Measurements from ENCODE around the gene BIRC6.
"Not testable (repeated sequence)": the region's sequence is repeated elsewhere in the genome, so short reads cannot be mapped to it uniquely, and the experiment has no call there.

Gene BIRC6

GRCh38 chr2:32453242-32454062, 96.6 kb downstream of the BIRC6 start:
- no peak for DNase-seq

- DNase-seq, result no peak
These were observed 99.0 kb downstream of the BIRC6 start for GRCh38 chr2:32455816-32456215.

GRCh38 chr2:32456808-32457207, 100.0 kb downstream of the BIRC6 start:
- DNase-seq, result no peak

- DNase-seq, result no peak
These were observed 101.0 kb downstream of the BIRC6 start for GRCh38 chr2:32457814-32458213.

DNA sequence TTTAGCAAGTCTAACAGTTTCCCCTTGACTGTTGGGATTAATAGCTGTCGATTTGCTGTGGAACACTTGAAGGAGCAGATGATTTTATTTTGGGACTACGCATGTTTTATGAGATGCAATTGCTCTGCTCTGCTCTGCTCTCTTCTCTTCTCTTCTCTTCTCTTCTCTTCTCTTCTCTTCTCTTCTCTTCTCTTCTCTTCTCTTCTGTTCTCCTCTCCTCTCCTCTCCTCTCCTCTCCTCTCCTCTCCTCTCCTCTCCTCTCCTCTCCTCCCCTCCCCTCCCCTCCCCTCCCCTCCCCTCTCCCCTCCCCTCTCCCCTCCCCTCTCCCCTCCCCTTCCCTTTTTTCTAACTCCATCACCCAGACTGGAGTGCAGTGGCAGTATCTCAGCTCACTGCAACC, 104.0 kb downstream of the BIRC6 start:
- not testable (repeated sequence) for DNase-seq

- DNase-seq, result no peak
These were observed 106.3 kb downstream of the BIRC6 start for GRCh38 chr2:32463110-32463509.

- peak; percentile 19 for DNase-seq
These were observed 107.6 kb downstream of the BIRC6 start for GRCh38 chr2:32464431-32464830.

- DNase-seq, result no peak
These were observed 115.8 kb downstream of the BIRC6 start for GRCh38 chr2:32472605-32473004.

DNA sequence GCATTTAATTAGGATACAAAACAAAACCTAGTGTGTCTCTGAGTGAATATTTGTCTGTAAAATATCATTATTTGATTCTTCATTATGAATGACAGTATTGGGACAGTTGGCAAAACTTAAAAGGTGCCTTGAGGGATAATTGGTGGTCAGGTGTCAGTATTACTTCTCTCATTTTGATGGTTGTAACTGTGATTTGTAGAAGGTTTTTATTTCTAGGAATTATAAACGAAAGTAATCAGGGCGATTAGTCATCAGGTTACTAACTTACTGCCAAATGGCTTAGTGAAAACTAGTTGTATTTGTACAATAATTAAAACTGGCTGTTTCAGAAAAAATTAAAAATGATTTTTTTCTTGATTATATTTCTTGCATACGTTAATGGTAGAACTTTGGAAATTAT, 117.6 kb downstream of the BIRC6 start:
- no peak for DNase-seq

DNA sequence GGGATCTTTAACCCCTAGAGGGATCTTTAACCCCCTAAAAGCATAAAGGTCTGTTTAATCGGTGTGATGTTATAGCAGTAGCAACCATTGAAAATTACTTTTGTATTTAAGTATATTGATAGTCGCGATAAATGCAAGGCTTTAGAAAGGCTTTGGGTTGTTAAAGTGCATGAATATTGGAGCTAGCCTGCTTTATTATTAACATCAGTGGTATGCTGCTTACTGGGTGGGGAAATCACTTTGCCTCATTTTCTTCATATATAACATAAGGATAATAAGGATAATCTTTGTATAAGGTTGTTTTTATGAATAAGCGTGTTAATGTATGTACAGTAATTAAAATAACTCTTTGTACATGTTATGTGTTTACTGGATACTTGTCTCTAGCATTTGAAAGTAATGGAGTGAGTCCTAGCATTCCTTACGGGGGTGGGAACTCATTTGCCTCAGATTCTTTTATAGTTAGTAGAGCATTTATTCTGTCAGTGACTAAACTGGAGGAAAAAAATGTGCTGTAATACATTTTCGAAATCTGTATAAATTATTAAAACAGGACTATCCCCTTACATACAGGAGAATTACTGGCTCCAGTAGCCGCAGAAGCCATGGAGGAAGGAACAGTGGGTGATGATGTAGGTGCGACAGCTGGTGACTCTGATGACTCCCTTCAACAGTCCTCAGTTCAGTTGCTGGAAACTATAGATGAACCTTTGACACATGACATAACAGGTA, 122.2 kb downstream of the BIRC6 start:
- DNase-seq, result peak; percentile 76

- no peak for DNase-seq
These were observed 123.2 kb downstream of the BIRC6 start for GRCh38 chr2:32479993-32480392.

GRCh38 chr2:32482471-32482870, 125.6 kb downstream of the BIRC6 start:
- DNase-seq, result peak; percentile 31

GRCh38 chr2:32484937-32485336, 128.1 kb downstream of the BIRC6 start:
- DNase-seq, result peak; percentile 98

- peak; percentile 73 for DNase-seq
These were observed 128.6 kb downstream of the BIRC6 start for GRCh38 chr2:32485399-32485798.

DNA sequence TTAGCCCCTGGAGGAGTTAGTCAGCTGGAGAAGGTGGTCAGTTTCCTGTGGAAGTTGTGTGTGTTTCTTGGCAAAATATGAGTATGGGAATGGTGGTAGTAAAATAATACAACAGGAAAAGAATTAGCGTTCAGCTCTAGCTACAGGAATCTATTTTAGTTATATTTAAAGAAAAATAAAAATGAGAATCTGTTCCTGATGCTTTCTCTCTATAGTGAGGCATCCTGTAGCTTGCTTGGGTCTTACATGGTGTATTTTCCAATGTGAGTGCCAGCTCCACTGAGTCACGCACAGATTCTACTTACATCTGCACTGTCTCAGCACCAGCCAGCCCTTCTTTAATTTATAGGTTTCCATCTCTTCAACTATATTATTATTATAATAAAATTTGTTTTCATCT, 132.2 kb downstream of the BIRC6 start:
- peak; percentile 33 for DNase-seq

DNA sequence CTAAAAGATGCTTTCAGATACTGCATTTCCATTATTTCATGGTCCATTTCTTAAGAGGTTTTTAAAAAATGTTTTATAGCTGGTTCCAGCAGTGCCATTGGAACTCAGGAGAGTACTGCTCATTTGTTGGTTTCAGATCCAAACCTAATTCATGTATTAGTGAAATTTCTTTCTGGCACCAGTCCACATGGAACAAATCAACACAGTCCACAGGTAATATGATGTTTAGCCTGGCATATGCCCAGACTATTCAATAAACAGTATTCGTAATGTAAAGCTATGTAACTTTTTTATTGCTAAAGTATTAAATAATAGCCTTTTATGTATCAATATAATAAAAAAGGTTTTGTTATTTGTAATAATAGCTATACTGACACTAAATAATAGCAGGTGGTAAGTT, 134.5 kb downstream of the BIRC6 start:
- no peak for DNase-seq

DNA sequence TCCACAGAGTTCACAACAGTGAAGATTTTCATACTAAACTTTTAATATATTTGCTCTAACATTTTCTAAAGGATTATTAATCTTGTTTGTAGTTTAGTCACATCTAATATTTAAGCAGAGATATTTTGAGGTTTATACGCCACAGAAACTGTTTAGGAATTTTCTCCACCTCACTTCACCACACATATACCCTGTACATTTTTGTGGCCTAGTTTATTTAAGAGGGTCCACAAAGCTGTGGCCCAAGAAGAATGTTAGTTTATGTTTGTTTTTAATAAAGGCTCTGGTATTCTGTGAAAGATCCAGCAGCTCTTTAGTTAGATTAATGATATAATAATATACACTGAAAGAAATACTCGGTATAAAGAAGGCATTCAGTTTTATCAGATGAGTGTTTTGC, 138.3 kb downstream of the BIRC6 start:
- peak; percentile 45 for DNase-seq

- DNase-seq, result no peak
These were observed 139.8 kb downstream of the BIRC6 start for GRCh38 chr2:32496662-32497061.

- DNase-seq, result no peak
These were observed 141.5 kb downstream of the BIRC6 start for GRCh38 chr2:32498306-32498705.

DNA sequence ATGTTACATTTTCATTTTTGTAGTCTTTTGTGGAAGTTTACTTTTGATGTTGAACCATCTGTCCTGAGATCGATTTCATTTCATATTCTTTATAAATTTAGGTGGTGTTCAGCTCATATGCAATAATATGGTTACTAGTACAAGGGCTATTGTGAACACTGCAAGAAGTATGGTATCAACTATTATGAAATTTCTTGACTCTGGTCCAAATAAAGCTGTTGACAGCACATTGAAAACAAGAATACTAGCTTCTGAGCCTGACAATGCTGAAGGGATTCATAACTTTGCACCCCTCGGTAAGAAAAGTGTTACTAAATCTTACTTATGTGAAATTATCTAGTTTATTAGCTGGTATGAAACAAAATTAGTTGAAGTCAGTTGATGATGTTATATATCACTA, 146.1 kb downstream of the BIRC6 start:
- DNase-seq, result no peak

- no peak for DNase-seq
These were observed 148.2 kb downstream of the BIRC6 start for GRCh38 chr2:32504877-32505478.

- DNase-seq, result no peak
These were observed 149.6 kb downstream of the BIRC6 start for GRCh38 chr2:32506446-32506845.

DNA sequence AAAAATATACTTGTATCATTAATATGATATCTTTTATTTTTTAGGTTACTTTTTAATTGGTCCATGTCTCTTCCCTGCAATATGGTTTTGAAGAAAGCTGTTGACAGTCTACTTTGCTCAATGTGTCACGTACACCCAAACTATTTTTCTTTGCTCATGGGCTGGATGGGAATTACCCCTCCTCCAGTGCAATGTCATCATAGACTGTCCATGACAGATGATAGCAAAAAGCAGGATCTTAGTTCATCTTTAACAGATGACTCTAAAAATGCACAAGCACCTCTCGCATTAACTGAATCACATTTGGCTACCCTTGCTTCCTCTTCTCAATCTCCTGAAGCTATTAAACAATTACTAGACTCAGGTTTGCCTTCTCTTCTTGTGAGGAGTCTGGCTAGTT, 158.1 kb downstream of the BIRC6 start:
- no peak for DNase-seq

DNA sequence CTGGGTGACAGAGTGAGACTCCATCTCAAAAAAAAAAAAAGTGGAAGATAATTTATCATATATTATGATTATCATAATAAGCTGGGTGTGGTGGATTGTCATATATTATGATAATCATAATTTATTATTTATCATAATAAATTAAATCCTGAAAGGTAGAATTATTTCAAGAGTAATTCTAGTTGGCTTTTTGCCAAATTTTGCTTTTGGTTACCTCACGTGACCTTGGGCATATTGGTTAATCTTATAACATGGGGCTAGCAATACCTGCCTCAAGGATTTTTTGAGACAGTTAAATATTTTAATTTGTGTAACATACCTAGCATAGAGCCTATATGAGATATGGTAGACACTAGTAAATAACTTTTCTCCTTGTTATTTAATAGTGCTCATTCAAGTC, 159.7 kb downstream of the BIRC6 start:
- no peak for DNase-seq
